IPS-18a (cell line): Measurements from ENCODE around the gene MFAP4.

Source experiments
- H3K27ac ChIP-seq: one replicate; pipeline ENCODE4 v1.5.1; 2013; ENCODE audit warnings: low read length
- H3K27me3 ChIP-seq: one replicate; pipeline ENCODE4 v1.6.1; 2013; ENCODE audit warnings: mild to moderate bottlenecking, low read length; ENCODE audit not compliant: control insufficient read depth, insufficient read depth
- H3K36me3 ChIP-seq: one replicate; pipeline ENCODE4 v1.6.1; 2013; ENCODE audit warnings: low read depth, low read length; ENCODE audit not compliant: control insufficient read depth
- H3K4me1 ChIP-seq: one replicate; pipeline ENCODE4 v1.6.1; 2013; ENCODE audit warnings: low read depth, low read length; ENCODE audit not compliant: control insufficient read depth
- H3K4me3 ChIP-seq: one replicate; pipeline ENCODE4 v1.5.1; 2013; ENCODE audit warnings: low read length
- H3K9ac ChIP-seq: one replicate; pipeline ENCODE4 v1.6.1; 2013; ENCODE audit warnings: mild to moderate bottlenecking, low read length, moderate library complexity
- H3K9me3 ChIP-seq: one replicate; pipeline ENCODE4 v1.6.1; 2013; ENCODE audit warnings: low read depth, low read length; ENCODE audit not compliant: control insufficient read depth

Gene MFAP4

DNA sequence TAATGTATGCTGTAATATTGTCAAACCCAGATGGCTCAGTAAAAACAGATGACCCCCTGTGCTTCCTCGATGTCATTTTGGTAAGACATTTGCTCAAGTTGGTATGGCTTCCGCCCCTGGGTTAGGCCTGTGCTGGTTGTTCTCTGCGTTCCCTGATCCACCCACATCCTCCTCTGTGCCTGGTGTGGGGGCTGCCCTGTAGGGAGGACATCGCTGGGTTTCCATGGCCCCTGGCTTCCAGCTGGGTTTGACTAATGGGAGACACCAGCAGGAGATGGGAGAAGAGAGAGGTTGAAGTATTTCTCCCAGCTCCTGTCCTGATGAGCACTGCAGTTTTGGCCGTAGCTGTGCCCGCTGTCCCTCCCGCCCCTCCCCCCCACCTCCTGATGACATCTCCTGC is 4.4 kb upstream of the MFAP4 start:
- Histone ChIP-seq H3K4me3 (no peak overlapping the region), H3K9me3 (no peaks in the 10 kb centered on the region), H3K36me3 (no peaks in the 10 kb centered on the region), H3K27ac (no peak overlapping the region), H3K9ac (no peak overlapping the region), H3K27me3 (no peaks in the 10 kb centered on the region), H3K4me1 (peaks cover 21% of the 10 kb centered on the region)

DNA sequence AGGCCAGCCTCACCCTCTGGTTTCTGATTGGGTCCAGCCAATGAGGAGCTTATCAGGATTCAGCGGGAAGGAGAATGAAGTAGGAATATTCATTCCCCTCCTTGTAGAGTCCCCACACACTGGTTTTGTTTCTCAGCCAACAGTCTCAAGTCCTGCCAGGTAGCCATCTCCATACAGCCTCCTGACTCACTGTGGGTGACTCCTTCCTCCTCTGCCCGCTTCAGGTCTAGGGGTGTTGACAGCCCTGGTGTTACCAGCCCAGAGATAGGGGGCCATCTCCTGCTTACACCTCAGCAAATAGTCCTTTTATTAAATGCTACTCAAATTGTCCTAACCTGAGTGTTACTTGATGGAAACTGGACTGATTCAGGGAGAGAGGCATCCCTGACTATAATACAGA is 4.0 kb upstream of the MFAP4 start:
- Histone ChIP-seq H3K9me3 (no peaks in the 10 kb centered on the region), H3K4me3 (no peak overlapping the region), H3K27me3 (no peaks in the 10 kb centered on the region), H3K9ac (no peak overlapping the region), H3K36me3 (no peaks in the 10 kb centered on the region), H3K27ac (no peak overlapping the region), H3K4me1 (peaks cover 21% of the 10 kb centered on the region)

DNA sequence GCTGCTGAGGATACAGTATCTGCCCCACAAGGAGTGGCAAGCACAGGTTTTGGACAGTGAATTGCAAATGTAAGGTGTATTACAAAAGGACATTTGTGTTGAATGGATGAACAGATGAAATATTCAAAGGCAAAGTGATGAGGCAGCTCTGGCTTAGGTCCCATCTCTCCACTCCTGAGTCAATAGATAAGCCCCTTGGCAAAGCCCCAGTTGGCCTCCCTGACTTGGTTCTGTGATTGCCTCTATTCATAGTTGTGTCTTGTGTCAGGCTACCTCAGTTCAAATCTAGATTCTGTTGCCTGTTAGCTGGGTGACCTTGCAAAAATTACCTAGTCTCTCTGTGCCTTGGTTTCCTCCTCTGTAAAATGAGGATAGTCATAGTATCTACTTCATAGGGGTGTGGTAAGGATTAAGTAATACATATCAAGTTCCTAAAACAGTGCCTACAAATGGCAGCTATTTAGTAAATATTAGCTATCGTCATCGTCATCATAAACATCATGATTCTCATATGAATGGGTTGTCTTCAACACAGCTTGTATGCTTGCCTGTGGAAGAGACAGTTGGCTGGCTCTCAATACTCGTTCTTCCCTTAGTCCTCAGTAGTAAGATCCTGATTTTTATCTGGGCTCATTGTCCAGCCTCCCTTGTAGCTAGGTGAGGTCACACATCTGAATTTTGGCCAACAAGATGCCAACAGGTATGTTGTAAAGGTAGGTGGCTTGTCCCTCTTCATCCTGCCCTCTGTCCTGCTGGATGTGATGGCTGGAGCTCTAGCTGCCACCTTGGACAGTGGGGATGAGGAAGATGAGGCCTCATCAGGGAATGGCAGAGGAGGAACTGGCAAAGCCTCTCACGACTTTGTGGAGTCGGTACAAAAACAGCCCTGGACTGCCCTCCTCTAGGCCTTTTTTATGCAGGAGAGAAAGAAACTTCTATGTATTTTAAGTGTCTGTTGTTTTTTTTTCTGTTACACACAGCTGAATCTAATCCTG is 2.1 kb upstream of the MFAP4 start:
- Histone ChIP-seq H3K27ac (no peak overlapping the region), H3K27me3 (no peaks in the 10 kb centered on the region), H3K4me1 (peaks cover 21% of the 10 kb centered on the region)

DNA sequence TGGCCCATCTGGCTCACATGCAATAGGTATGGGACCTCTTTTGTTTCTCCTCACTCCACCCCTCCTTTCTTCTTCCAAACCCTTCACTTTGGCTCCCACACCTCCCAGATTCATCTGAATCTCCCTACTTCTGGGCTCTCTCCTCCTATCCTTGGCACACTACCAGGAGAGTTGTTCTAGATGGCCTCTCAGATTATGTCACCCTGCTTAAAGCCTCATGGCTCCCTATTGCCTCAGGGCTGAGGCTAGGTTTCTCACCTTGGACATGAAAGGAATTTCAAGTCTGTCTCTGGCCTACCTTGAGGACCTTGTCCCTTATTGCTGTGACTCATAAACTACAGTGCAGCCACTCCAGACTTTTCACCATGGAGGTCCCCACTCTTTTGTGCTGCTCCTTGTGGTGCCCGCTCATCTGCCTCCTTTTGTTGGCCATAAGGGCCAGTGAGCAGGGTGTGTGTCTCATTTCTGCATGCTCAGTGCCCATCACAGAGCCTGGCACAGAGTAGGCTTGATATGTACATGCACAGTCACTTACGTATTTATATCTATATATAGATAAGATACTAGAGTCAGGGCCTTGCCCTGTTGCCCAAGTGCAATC is 1.0 kb upstream of the MFAP4 start:
- no peak overlapping the region for H3K4me3 ChIP-seq
- no peak overlapping the region for H3K27ac ChIP-seq
- peaks cover 21% of the 10 kb centered on the region for H3K4me1 ChIP-seq
- H3K9me3 ChIP-seq, result no peaks in the 10 kb centered on the region
- H3K9ac ChIP-seq, result peak overlapping the region; percentile 41
- no peaks in the 10 kb centered on the region for H3K27me3 ChIP-seq
- H3K36me3 ChIP-seq, result peaks cover 11% of the 10 kb centered on the region

More for the DNA sequence above, 2.1 kb upstream of the MFAP4 start:
- Histone ChIP-seq H3K9ac (no peak overlapping the region), H3K36me3 (peaks cover under 1% of the 10 kb centered on the region), H3K4me3 (no peak overlapping the region), H3K9me3 (no peaks in the 10 kb centered on the region)

DNA sequence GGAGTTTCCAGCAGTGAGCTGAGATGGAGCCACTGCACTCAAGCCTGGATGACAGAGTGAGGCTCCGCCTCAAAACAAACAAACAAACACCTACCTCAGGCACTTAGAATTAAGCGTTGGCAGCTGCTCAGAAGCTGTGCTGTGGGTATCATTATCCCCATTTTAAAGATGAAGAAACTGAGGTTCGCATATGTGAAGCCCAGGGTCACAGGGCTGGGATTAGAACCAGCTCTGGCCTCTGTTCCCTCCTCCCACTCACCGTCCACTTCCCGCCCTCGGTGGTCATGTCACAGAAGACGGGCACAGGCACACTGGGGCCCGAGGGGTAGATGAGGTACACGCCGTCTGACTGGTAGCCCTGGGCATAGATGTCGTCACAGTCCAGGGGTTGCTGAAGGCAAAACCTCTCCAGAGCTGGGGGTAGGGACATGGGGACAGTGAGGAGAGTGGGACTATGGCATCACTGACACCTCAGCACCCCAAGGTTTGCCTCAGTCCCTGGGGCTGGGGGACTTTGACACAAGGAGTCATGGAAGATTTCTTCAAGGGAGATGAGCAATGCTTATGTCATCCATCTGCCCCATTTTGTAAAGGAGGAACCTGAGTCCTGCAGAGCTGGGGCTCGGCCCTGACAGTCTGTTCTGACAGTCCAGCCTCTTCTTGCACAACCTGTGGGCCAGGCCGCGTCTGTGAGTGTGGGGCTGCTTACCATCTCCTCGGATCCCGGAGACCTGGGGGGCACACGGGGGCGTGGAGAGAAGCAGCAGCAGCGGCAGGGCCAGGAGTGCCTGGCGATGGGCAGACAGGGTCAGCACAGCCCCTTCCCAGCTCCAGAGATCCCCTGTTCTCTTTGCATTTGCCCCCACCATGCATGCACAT is 700 bp downstream of the MFAP4 start:
- peaks cover 13% of the 10 kb centered on the region for H3K4me1 ChIP-seq
- H3K36me3 ChIP-seq, result peaks cover 24% of the 10 kb centered on the region
- H3K27ac ChIP-seq, result no peak overlapping the region
- no peak overlapping the region for H3K4me3 ChIP-seq
- H3K27me3 ChIP-seq, result no peaks in the 10 kb centered on the region
- H3K9me3 ChIP-seq, result no peaks in the 10 kb centered on the region
- H3K9ac ChIP-seq, result no peak overlapping the region

DNA sequence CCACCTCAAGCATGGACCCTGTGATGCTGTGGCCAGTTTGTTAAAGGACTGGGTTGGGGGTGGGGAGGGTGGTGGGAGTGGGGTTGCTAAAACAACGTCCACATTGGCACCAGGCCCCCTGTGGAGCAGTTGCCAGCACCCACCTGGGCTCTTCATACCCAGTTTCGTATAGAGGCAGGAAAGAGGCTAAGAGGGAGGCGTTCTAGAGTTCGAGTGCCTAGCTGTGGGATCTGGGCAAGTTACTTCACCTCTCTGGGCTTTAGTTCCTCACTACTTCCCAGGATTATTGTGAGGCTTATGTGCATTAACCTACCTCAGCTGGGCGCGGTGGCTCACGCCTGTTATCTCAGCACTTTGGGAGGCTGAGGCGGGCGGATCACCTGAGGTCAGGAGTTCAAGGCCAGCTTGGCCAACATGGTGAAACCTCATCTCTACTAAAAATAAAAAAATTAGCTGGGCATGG is 1.4 kb downstream of the MFAP4 start:
- no peak overlapping the region for H3K9ac ChIP-seq
- peaks cover 31% of the 10 kb centered on the region for H3K36me3 ChIP-seq
- no peak overlapping the region for H3K27ac ChIP-seq
- peaks cover 10% of the 10 kb centered on the region for H3K4me1 ChIP-seq
- H3K27me3 ChIP-seq, result no peaks in the 10 kb centered on the region
- no peak overlapping the region for H3K4me3 ChIP-seq
- H3K9me3 ChIP-seq, result no peaks in the 10 kb centered on the region

DNA sequence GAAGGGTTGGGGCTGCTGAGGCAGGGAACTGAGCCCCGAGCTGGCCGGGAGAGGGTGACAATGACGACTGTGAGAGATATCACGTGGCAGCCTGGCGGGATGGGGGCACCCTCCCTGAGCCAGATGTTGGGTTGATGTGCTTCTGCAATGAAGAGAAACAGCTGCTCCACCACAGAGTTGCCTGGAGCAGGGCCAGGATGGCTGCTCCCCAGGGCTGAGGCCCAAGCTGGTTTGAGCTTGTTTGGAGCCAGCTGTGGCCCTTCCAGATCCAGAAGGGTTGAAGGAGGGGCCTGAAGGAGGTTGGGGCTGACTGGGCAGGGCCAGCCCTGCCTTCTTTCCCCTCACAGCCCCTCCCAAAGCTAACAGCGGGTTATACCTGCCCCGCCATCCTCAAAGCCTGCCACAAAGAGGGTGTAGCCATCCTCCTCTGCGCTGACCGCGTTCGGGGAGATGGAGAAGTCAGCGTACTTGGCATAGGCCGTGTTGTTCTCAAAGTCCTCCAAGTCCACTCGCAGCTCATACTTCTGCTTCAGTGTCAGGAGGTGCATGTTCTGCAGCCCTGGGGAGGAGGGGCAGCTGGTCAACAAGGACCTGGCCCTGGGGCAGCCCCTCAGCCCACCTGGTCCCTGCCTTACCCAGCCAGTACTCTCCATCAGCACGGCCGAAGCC is 2.1 kb downstream of the MFAP4 start:
- Histone ChIP-seq H3K9me3 (no peaks in the 10 kb centered on the region), H3K4me3 (no peak overlapping the region), H3K4me1 (peaks cover 10% of the 10 kb centered on the region), H3K27ac (no peak overlapping the region), H3K36me3 (peaks cover 38% of the 10 kb centered on the region), H3K27me3 (no peaks in the 10 kb centered on the region), H3K9ac (no peak overlapping the region)

DNA sequence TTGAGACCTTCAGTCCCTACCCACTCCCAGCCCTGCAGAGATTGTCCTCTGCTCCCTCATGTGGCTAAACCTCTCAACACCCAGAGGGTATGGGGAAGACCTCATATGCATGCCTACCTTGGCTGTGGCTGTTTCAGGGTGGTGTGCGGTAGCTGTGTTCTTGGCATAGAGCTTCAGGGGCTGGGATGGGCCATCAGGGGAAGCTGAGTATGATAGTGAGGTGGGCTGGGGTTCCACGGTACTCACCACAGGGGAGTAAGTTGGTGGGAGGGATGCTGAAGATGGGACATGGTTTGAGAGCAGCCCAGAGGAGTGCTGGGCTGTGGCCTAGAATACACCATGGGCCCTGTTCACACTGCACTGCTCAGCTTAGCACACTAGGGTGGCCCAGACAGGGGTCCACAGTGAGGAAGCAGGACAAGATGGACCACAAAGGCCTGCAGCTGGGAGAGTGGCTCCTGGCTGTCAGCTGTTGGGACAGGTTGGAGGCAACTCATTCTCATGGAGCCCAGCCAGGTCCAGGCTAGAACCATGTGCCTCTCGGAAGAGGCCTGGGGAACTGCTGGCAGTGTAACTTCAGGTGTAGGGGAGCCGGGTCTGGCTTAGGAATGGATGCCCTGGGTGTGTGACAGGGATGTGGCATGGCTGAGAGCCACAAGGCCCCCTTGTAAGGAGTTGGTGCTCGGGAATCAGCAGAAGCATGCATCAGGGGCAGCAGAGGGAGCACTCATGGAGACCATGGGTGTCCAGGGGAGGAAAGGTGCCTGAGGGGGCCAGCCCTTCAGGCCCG is 3.1 kb downstream of the MFAP4 start:
- Histone ChIP-seq H3K9ac (no peak overlapping the region), H3K36me3 (peaks cover 43% of the 10 kb centered on the region), H3K27ac (no peak overlapping the region)

DNA sequence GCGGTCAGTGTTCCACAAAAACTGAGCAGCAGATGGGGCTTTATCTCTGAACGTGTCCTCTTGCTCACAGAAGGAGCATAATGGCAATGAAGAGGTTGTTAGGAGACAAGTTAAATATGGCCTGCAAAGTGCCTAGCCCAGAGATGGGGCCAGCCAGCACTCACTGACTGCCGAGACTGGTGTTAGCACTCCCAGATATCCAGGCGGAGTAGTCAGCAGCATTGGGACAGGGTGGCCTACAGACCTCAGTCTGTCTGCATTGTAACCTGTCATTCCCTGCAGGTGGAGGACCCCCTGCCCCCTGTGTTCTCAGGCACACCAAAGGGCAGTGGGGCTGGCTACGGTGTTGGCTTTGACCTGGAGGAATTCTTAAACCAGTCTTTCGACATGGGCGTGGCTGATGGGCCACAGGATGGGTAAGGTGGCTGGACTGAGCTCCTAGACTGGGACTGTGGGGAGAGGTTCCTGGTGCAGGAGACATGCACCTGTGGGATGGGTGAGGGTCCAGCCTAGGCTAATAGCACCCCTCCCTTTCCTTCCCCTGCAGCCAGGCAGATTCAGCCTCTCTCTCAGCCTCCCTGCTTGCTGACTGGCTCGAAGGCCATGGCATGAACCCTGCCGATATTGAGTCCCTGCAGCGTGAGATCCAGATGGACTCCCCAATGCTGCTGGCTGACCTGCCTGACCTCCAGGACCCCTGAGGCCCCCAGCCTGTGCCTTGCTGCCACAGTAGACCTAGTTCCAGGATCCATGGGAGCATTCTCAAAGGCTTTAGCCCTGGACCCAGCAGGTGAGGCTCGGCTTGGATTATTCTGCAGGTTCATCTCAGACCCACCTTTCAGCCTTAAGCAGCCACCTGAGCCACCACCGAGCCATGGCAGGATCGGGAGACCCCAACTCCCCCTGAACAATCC is 4.2 kb downstream of the MFAP4 start:
- Histone ChIP-seq H3K4me1 (peaks cover 5% of the 10 kb centered on the region), H3K27me3 (no peaks in the 10 kb centered on the region), H3K27ac (no peak overlapping the region), H3K4me3 (no peak overlapping the region), H3K9me3 (no peaks in the 10 kb centered on the region), H3K9ac (no peak overlapping the region), H3K36me3 (peaks cover 43% of the 10 kb centered on the region)

More for the DNA sequence above, 3.1 kb downstream of the MFAP4 start:
- no peaks in the 10 kb centered on the region for H3K27me3 ChIP-seq
- no peaks in the 10 kb centered on the region for H3K9me3 ChIP-seq
- peaks cover 10% of the 10 kb centered on the region for H3K4me1 ChIP-seq
- H3K4me3 ChIP-seq, result no peak overlapping the region
